Measurements from ENCODE around the gene TIMM17B. TPM values are rescaled to one million over a fixed set of nuclear protein-coding genes. Genes with fewer than 3 reads are reported as not detected.

The TIMM17B gene
- total and polyA plus RNA-seq, 2 of the 8 experiments (the other 6 are each of a cell fraction or from before 2014, with no cell fraction given) = 77.8 to 246 TPM

DNA sequence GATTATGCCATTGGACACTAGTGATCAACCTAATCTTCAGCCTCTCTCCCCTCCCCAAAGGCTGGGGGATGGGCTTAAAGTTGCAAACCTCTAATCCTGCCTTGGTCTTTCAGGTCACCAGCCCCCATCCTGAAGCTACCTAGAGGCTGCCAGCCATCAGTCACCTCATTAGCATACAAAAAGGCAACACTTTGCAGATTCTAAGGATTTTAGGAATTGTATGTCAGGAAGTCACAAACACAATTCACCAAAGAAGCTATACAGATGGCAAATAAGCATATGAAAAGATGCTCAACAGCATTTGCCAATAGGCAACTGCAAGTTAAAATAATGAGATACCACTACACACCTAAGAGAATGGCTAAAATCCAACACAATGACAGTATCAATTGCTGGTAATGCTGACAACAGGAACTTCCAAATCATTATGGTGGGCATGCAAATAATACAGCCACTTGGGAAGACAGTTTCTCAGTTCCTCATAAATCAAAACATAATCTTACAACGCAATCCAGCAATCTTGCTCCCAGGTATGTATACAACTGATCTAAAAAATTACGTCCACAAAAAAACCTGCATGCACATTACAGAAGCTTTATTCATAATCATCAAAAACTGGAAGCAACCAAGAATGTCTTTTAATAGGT, 30.3 kb upstream of the TIMM17B start (continued):
- TF ChIP-seq EP300 (IDR thresholded peaks at IDR 0.05; ENCODE audit: borderline replicate concordance in 1 of 2, low read depth in 2 of 2, low read length in 2 of 2) = peak in 1 of 2 experiments; percentile 7; a peak in 1 of 3 replicates
- TF ChIP-seq, protein P1, sequence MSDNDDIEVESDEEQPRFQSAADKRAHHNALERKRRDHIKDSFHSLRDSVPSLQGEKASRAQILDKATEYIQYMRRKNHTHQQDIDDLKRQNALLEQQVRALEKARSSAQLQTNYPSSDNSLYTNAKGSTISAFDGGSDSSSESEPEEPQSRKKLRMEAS (IDR thresholded peaks at IDR 0.05) = no peak
- TF ChIP-seq, protein P2, sequence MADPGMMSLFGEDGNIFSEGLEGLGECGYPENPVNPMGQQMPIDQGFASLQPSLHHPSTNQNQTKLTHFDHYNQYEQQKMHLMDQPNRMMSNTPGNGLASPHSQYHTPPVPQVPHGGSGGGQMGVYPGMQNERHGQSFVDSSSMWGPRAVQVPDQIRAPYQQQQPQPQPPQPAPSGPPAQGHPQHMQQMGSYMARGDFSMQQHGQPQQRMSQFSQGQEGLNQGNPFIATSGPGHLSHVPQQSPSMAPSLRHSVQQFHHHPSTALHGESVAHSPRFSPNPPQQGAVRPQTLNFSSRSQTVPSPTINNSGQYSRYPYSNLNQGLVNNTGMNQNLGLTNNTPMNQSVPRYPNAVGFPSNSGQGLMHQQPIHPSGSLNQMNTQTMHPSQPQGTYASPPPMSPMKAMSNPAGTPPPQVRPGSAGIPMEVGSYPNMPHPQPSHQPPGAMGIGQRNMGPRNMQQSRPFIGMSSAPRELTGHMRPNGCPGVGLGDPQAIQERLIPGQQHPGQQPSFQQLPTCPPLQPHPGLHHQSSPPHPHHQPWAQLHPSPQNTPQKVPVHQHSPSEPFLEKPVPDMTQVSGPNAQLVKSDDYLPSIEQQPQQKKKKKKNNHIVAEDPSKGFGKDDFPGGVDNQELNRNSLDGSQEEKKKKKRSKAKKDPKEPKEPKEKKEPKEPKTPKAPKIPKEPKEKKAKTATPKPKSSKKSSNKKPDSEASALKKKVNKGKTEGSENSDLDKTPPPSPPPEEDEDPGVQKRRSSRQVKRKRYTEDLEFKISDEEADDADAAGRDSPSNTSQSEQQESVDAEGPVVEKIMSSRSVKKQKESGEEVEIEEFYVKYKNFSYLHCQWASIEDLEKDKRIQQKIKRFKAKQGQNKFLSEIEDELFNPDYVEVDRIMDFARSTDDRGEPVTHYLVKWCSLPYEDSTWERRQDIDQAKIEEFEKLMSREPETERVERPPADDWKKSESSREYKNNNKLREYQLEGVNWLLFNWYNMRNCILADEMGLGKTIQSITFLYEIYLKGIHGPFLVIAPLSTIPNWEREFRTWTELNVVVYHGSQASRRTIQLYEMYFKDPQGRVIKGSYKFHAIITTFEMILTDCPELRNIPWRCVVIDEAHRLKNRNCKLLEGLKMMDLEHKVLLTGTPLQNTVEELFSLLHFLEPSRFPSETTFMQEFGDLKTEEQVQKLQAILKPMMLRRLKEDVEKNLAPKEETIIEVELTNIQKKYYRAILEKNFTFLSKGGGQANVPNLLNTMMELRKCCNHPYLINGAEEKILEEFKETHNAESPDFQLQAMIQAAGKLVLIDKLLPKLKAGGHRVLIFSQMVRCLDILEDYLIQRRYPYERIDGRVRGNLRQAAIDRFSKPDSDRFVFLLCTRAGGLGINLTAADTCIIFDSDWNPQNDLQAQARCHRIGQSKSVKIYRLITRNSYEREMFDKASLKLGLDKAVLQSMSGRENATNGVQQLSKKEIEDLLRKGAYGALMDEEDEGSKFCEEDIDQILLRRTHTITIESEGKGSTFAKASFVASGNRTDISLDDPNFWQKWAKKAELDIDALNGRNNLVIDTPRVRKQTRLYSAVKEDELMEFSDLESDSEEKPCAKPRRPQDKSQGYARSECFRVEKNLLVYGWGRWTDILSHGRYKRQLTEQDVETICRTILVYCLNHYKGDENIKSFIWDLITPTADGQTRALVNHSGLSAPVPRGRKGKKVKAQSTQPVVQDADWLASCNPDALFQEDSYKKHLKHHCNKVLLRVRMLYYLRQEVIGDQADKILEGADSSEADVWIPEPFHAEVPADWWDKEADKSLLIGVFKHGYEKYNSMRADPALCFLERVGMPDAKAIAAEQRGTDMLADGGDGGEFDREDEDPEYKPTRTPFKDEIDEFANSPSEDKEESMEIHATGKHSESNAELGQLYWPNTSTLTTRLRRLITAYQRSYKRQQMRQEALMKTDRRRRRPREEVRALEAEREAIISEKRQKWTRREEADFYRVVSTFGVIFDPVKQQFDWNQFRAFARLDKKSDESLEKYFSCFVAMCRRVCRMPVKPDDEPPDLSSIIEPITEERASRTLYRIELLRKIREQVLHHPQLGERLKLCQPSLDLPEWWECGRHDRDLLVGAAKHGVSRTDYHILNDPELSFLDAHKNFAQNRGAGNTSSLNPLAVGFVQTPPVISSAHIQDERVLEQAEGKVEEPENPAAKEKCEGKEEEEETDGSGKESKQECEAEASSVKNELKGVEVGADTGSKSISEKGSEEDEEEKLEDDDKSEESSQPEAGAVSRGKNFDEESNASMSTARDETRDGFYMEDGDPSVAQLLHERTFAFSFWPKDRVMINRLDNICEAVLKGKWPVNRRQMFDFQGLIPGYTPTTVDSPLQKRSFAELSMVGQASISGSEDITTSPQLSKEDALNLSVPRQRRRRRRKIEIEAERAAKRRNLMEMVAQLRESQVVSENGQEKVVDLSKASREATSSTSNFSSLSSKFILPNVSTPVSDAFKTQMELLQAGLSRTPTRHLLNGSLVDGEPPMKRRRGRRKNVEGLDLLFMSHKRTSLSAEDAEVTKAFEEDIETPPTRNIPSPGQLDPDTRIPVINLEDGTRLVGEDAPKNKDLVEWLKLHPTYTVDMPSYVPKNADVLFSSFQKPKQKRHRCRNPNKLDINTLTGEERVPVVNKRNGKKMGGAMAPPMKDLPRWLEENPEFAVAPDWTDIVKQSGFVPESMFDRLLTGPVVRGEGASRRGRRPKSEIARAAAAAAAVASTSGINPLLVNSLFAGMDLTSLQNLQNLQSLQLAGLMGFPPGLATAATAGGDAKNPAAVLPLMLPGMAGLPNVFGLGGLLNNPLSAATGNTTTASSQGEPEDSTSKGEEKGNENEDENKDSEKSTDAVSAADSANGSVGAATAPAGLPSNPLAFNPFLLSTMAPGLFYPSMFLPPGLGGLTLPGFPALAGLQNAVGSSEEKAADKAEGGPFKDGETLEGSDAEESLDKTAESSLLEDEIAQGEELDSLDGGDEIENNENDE (IDR thresholded peaks at IDR 0.05; ENCODE audit: insufficient replicate concordance, low read length) = peak; percentile 62
- TF ChIP-seq TAF1 (IDR thresholded peaks at IDR 0.05; ENCODE audit: low read depth, low read length) = no peak
